H9 (cell line): Measurements from ENCODE around the gene GALNT17. TPM values are rescaled to one million over a fixed set of nuclear protein-coding genes. Genes with fewer than 3 reads are reported as not detected.

ENCODE experiments used
- DNase-seq: peaks from one replicate; pipeline ENCODE4 v3.0.0-alpha.2; 2017
- H2AFZ ChIP-seq: one replicate; pipeline ENCODE4 v1.6.1; 2013; ENCODE audit warnings: mild to moderate bottlenecking, low read length, control low read depth, moderate library complexity
- H2AK5ac ChIP-seq: 2 replicates; pipeline ENCODE4 v1.6.1; 2013; ENCODE audit warnings: low read length, control low read depth, mixed read lengths; ENCODE audit not compliant: insufficient read length
- H2BK120ac ChIP-seq: one replicate; pipeline ENCODE4 v1.6.1; 2013; ENCODE audit warnings: low read depth, mild to moderate bottlenecking, low read length, control low read depth, inconsistent platforms; ENCODE audit not compliant: poor library complexity, severe bottlenecking
- H2BK12ac ChIP-seq: 2 replicates; pipeline ENCODE4 v1.6.1; 2013; ENCODE audit warnings: low read length, control low read depth, mixed read lengths, low read depth; ENCODE audit not compliant: insufficient read length
- H2BK15ac ChIP-seq: 2 replicates; pipeline ENCODE4 v1.6.1; 2013; ENCODE audit warnings: low read depth, low read length, control low read depth
- H2BK20ac ChIP-seq: one replicate; pipeline ENCODE4 v1.6.1; 2013; ENCODE audit warnings: low read depth, mild to moderate bottlenecking, low read length, control low read depth, inconsistent platforms; ENCODE audit not compliant: poor library complexity, severe bottlenecking
- H2BK5ac ChIP-seq: 2 replicates; pipeline ENCODE4 v1.6.1; 2013; ENCODE audit warnings: low read length, control low read depth, mixed read lengths; ENCODE audit not compliant: insufficient read length
- H3K14ac ChIP-seq: 2 replicates; pipeline ENCODE4 v1.6.1; 2013; ENCODE audit warnings: low read length, control low read depth; ENCODE audit not compliant: insufficient read depth
- H3K18ac ChIP-seq: 2 replicates; pipeline ENCODE4 v1.6.1; 2013; ENCODE audit warnings: low read depth, mild to moderate bottlenecking, mixed read lengths, low read length, control low read depth; ENCODE audit not compliant: insufficient read length
- H3K23ac ChIP-seq: 2 replicates; pipeline ENCODE4 v1.6.1; 2013; ENCODE audit warnings: low read length, control low read depth, mixed read lengths, low read depth; ENCODE audit not compliant: insufficient read length
- H3K23me2 ChIP-seq: 2 replicates; pipeline ENCODE4 v1.6.1; 2013; ENCODE audit warnings: low read depth, mild to moderate bottlenecking, mixed read lengths, low read length, control low read depth; ENCODE audit not compliant: insufficient read length, poor library complexity, severe bottlenecking
- H3K27ac ChIP-seq: 2 replicates; pipeline ENCODE4 v1.5.1; 2013; ENCODE audit warnings: low read length, control low read depth, mixed read lengths, low read depth; ENCODE audit not compliant: insufficient read length
- H3K27me3 ChIP-seq: 2 replicates; pipeline ENCODE4 v1.6.1; 2013; ENCODE audit warnings: low read length, control low read depth, inconsistent platforms; ENCODE audit not compliant: insufficient read depth
- H3K4ac ChIP-seq: 2 replicates; pipeline ENCODE4 v1.6.1; 2013; ENCODE audit warnings: low read depth, mild to moderate bottlenecking, control low read depth, inconsistent platforms, low read length, moderate library complexity
- H3K4me1 ChIP-seq: 2 replicates; pipeline ENCODE4 v1.6.1; 2013; ENCODE audit warnings: low read length, control low read depth, inconsistent platforms; ENCODE audit not compliant: insufficient read depth
- H3K4me2 ChIP-seq: 2 replicates; pipeline ENCODE4 v1.6.1; 2013; ENCODE audit warnings: low read length, control low read depth, mixed read lengths; ENCODE audit not compliant: insufficient read length, insufficient read depth
- H3K56ac ChIP-seq: 2 replicates; pipeline ENCODE4 v1.6.1; 2013; ENCODE audit warnings: low read depth, mild to moderate bottlenecking, mixed read lengths, low read length, control low read depth; ENCODE audit not compliant: insufficient read length
- H3K79me1 ChIP-seq: 2 replicates; pipeline ENCODE4 v1.6.1; 2013; ENCODE audit warnings: low read depth, mild to moderate bottlenecking, moderate library complexity, low read length, control low read depth, inconsistent platforms; ENCODE audit not compliant: insufficient read depth, poor library complexity, severe bottlenecking
- H3K79me2 ChIP-seq: 2 replicates; pipeline ENCODE4 v1.6.1; 2013; ENCODE audit warnings: low read length, control low read depth, inconsistent platforms; ENCODE audit not compliant: insufficient read depth
- H3K9ac ChIP-seq: 2 replicates; pipeline ENCODE4 v1.6.1; 2013; ENCODE audit warnings: low read length, control low read depth, mixed read lengths; ENCODE audit not compliant: insufficient read length; ENCODE audit errors: extremely low read depth
- H3K9me3 ChIP-seq: one replicate; pipeline ENCODE4 v1.6.1; 2013; ENCODE audit warnings: low read depth, low read length, inconsistent platforms; ENCODE audit not compliant: control insufficient read depth
- H3T11ph ChIP-seq: one replicate; pipeline ENCODE4 v1.6.1; 2013; ENCODE audit warnings: mild to moderate bottlenecking, low read length, control low read depth, inconsistent platforms
- H4K20me1 ChIP-seq: one replicate; pipeline ENCODE4 v1.6.1; 2013; ENCODE audit not compliant: control insufficient read depth, insufficient read length, insufficient read depth
- H4K5ac ChIP-seq: 2 replicates; pipeline ENCODE4 v1.6.1; 2013; ENCODE audit warnings: low read depth, mild to moderate bottlenecking, mixed read lengths, low read length, control low read depth; ENCODE audit not compliant: insufficient read length
- H4K8ac ChIP-seq: replicated peaks from 2 replicates; pipeline ENCODE4 v1.6.1; 2013; ENCODE audit warnings: low read length, control low read depth, mixed read lengths, low read depth; ENCODE audit not compliant: insufficient read length
- H4K91ac ChIP-seq: 2 replicates; pipeline ENCODE4 v1.6.1; 2013; ENCODE audit warnings: low read depth, mild to moderate bottlenecking, moderate library complexity, mixed read lengths, low read length, control low read depth; ENCODE audit not compliant: insufficient read length
- H3K27ac Mint-ChIP-seq, 3 experiments: 2 replicates in 2 of 3; 3 replicates in 1 of 3; pipeline ENCODE4 v1.8.0; 2020 to 2021; ENCODE audit warnings: mixed read lengths in 3 of 3, mild to moderate bottlenecking in 1 of 3, moderate library complexity in 1 of 3
- H3K27me3 Mint-ChIP-seq: 2 replicates; pipeline ENCODE4 v1.8.0; 2021; ENCODE audit warnings: low read depth, mild to moderate bottlenecking, moderate library complexity, mixed read lengths
- H3K36me3 Mint-ChIP-seq, 3 experiments: 2 replicates in 2 of 3; 3 replicates in 1 of 3; pipeline ENCODE4 v1.8.0; 2020 to 2021; ENCODE audit warnings: low read depth in 3 of 3, mixed read lengths in 3 of 3; ENCODE audit not compliant: insufficient read depth in 1 of 3
- H3K4me1 Mint-ChIP-seq, 2 experiments: 2 replicates each; pipeline ENCODE4 v1.8.0; 2020; ENCODE audit warnings: mixed read lengths in 2 of 2
- H3K4me3 Mint-ChIP-seq, 2 experiments: 2 replicates in 1 of 2; 3 replicates in 1 of 2; pipeline ENCODE4 v1.8.0; 2020 to 2021; ENCODE audit warnings: mild to moderate bottlenecking in 2 of 2, mixed read lengths in 2 of 2, moderate library complexity in 1 of 2
- H3K9me3 Mint-ChIP-seq, 2 experiments: 2 replicates in 1 of 2; 3 replicates in 1 of 2; pipeline ENCODE4 v1.8.0; 2020; ENCODE audit warnings: mild to moderate bottlenecking in 2 of 2, mixed read lengths in 2 of 2, moderate library complexity in 1 of 2
- WGBS: extraction: QIAGEN DNeasy Blood & Tissue Kit; methylation state at CpG from one replicate; pipeline ENCODE4 v1.1.7; 2013; ENCODE audit warnings: missing lambda C conversion rate, low lambda C conversion rate, mixed read lengths; ENCODE audit not compliant: insufficient read length; ENCODE audit errors: extremely low coverage; 5-methylcytosine and 5-hydroxymethylcytosine counted together
- total RNA-seq: library from RNA; stranded (reverse); gene quantifications from 2 replicates; pipeline ENCODE4 v1.2.1, GENCODE V29; 2021
- TF ChIP-seq, protein P1 (sequence below): fragments of 200-600 bp; sonication (generic); conservative IDR thresholded peaks from 3 replicates; pipeline ENCODE4 v1.8.0; 2021; ENCODE audit warnings: antibody characterized with exemption, mild to moderate bottlenecking

Gene GALNT17
- total RNA-seq, 1 experiment from 2014 or later, result 43.2 TPM

DNA sequence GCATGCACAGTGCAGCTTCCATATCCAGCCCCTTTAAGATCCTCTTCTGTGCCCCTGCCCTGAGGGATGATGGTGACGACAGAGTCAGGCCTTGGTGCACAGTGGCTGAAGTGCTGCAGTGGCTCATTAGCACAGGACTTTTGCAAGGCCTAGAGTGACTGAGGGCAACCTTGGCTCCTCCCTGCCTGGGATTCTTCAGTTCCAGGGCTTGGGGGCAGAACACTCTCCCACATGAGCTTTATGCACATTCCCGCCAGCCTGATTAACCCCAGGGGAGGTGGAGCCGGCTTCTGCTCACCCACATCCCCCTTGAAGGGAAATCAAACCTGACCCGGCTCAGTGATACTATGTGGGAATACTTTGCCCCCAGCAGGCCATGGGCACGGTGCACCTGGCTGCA lies 253.4 kb downstream of the GALNT17 start:
- H3K27me3 Mint-ChIP-seq, result no peaks in the 10 kb centered on the region
- no peak overlapping the region for H2BK12ac ChIP-seq
- no peaks in the 10 kb centered on the region for H3K23me2 ChIP-seq
- no peak overlapping the region for H2BK20ac ChIP-seq
- peaks cover 42 to 43% of the 10 kb centered on the region in 2 experiments for H3K4me1 Mint-ChIP-seq
- H3K56ac ChIP-seq, result no peak overlapping the region
- no peak overlapping the region for H4K91ac ChIP-seq
- no peak overlapping the region for H2BK120ac ChIP-seq
- no peak overlapping the region for H3K4me3 Mint-ChIP-seq
- no peaks in the 10 kb centered on the region for H3K27me3 ChIP-seq
- H3K79me1 ChIP-seq, result no peaks in the 10 kb centered on the region
- peaks cover 4% of the 10 kb centered on the region; the same call in 1 of the 2 replicates for H3K4me1 ChIP-seq
- H2AK5ac ChIP-seq, result no peak overlapping the region
- H3K4ac ChIP-seq, result no peak overlapping the region
- H4K8ac ChIP-seq, result no peak overlapping the region
- peak; percentile 36 for DNase-seq
- no peak overlapping the region for H4K5ac ChIP-seq
- no peaks in the 10 kb centered on the region for H3K9me3 Mint-ChIP-seq
- no CpG with 5 or more reads among the region's 5 CpGs for WGBS
- H3K4me2 ChIP-seq, result no peak overlapping the region
- H3K27ac Mint-ChIP-seq, result peak overlapping the region in 2 of 3 experiments; percentile 63 to 83; a peak in 2 of 7 replicates
- no peak overlapping the region for H2BK5ac ChIP-seq
- no peak overlapping the region for H3K18ac ChIP-seq
- no peaks in the 10 kb centered on the region for H4K20me1 ChIP-seq
- TF ChIP-seq, protein P1, sequence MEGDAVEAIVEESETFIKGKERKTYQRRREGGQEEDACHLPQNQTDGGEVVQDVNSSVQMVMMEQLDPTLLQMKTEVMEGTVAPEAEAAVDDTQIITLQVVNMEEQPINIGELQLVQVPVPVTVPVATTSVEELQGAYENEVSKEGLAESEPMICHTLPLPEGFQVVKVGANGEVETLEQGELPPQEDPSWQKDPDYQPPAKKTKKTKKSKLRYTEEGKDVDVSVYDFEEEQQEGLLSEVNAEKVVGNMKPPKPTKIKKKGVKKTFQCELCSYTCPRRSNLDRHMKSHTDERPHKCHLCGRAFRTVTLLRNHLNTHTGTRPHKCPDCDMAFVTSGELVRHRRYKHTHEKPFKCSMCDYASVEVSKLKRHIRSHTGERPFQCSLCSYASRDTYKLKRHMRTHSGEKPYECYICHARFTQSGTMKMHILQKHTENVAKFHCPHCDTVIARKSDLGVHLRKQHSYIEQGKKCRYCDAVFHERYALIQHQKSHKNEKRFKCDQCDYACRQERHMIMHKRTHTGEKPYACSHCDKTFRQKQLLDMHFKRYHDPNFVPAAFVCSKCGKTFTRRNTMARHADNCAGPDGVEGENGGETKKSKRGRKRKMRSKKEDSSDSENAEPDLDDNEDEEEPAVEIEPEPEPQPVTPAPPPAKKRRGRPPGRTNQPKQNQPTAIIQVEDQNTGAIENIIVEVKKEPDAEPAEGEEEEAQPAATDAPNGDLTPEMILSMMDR, result no peak
- no peak overlapping the region for H3K27ac ChIP-seq
- peak overlapping the region; percentile 40; the same call in 1 of the 2 replicates for H3K14ac ChIP-seq
- no peak overlapping the region; the same call in 1 of the 2 replicates for H2BK15ac ChIP-seq
- no peak overlapping the region for H3T11ph ChIP-seq
- H3K9me3 ChIP-seq, result no peaks in the 10 kb centered on the region
- H3K9ac ChIP-seq, result no peak overlapping the region
- peaks cover 3% of the 10 kb centered on the region; the same call in 1 of the 2 replicates for H3K79me2 ChIP-seq
- H3K36me3 Mint-ChIP-seq, result peaks cover 19 to 23% (median 22%) of the 10 kb centered on the region in 3 experiments; a peak in 6 of 7 replicates
- no peak overlapping the region for H2AFZ ChIP-seq
- H3K23ac ChIP-seq, result no peak overlapping the region
